Heart right ventricle (tissue), 16 donors: Measurements from ENCODE around the gene KCP. TPM values are rescaled to one million over a fixed set of nuclear protein-coding genes. Genes with fewer than 3 reads are reported as not detected.

Experiments used
- ATAC-seq, 8 donors: fragments of 200-7000 bp; cut with Tn5 transposase; one replicate each; pipeline ENCODE4 v1.9.1; 2020; ENCODE audit warnings: mild to moderate bottlenecking in 8 of 8, moderate library complexity in 8 of 8, moderate number of reproducible peaks in 1 of 8
- DNase-seq, 2 donors: peaks; one replicate each; pipeline ENCODE4 v3.0.0-alpha.2; 2020
- H3K27ac ChIP-seq, 10 donors: fragments of 200-600 bp; sonication (generic) in 2 of 10; one replicate each; pipeline versions ENCODE4 v1.5.0 to v1.8.0; 2020 to 2022; ENCODE audit warnings: mild to moderate bottlenecking in 3 of 10
- H3K27me3 ChIP-seq, 7 donors: fragments of 200-600 bp; one replicate each; pipeline ENCODE4 v1.8.0; 2021 to 2022; ENCODE audit warnings: mild to moderate bottlenecking in 2 of 7
- H3K36me3 ChIP-seq, 9 donors: fragments of 200-600 bp; sonication (generic) in 1 of 9; one replicate each; pipeline versions ENCODE4 v1.5.0 to v1.8.0; 2020 to 2022; ENCODE audit warnings: mild to moderate bottlenecking in 2 of 9
- H3K4me1 ChIP-seq, 9 donors: fragments of 200-600 bp; sonication (generic) in 1 of 9; one replicate each; pipeline versions ENCODE4 v1.5.0 to v1.8.0; 2020 to 2022; ENCODE audit warnings: mild to moderate bottlenecking in 4 of 9
- H3K4me3 ChIP-seq, 10 donors: fragments of 200-600 bp; sonication (generic) in 2 of 10; one replicate each; pipeline versions ENCODE4 v1.5.0 to v1.8.0; 2020 to 2022; ENCODE audit warnings: mild to moderate bottlenecking in 7 of 10, moderate library complexity in 2 of 10
- H3K9me3 ChIP-seq, 11 donors: fragments of 200-600 bp in 10 of 11; sonication (generic) in 2 of 11; one replicate each; pipeline versions ENCODE4 v1.5.0 to v1.8.0; 2013 to 2022; ENCODE audit warnings: mild to moderate bottlenecking in 2 of 11, control low read depth in 1 of 11, moderate library complexity in 1 of 11
- CTCF ChIP-seq, 9 donors: fragments of 200-600 bp; sonication (generic) in 2 of 9; IDR thresholded peaks; one replicate each; pipeline versions ENCODE4 v1.5.0 to v1.8.0; 2021 to 2022; ENCODE audit warnings: antibody characterized with exemption in 9 of 9, mild to moderate bottlenecking in 5 of 9, moderate library complexity in 1 of 9
- WGBS, 2 donors: extraction: QIAGEN DNeasy Blood & Tissue Kit; methylation state at CpG; one replicate each; pipeline ENCODE4 v1.1.7; 2013; ENCODE audit warnings: inconsistent platforms in 1 of 2; 5-methylcytosine and 5-hydroxymethylcytosine counted together
- intact Hi-C, 10 donors: fragments of 100-400 bp; cut with DNase I; formaldehyde crosslinking; loops; one replicate each; pipeline versions ENCODE4 v1.11.1 to v1.14.2; 2022
- polyA plus RNA-seq, 2 donors: library from polyadenylated mRNA; stranded (reverse); fragments of 200-250 nt; gene quantifications; one replicate each; pipeline ENCODE4 v1.2.3, GENCODE V29; 2013
- total RNA-seq, 10 donors: library from RNA; stranded (reverse); fragmentation: NEBNext Ultra II Directional in 3 of 10; extraction: Animal tissue kit (Norgen Biotek cat#: 25700) in 3 of 10; gene quantifications; one replicate each; pipeline versions ENCODE4 v1.2.1 to v1.2.4, GENCODE V29; 2021 to 2023
- donor health status: Arrhythmogenic right ventricular cardiomyopathy.
- donor health status: ischemic (EF 13 %, LVEDD 7.1; RV severe dilation, severe dysfunction).
- donor health status: healthy with polysubstance abuse.
- donor health status: DM: no; HTN: yes; CAD: no.
- donor health status: DM: no; HTN: no; CAD: no.
- donor health status: ischemic (EF 25% LVEDD 6.9; RV normal size, moderate dysfunction).
- donor health status: ischemic (EF 25% LVEDD 5.7; RV mildly dilated, moderate dysfunction).
- donor health status: healthy.
- donor health status: DM: yes; HTN: yes; CAD: no.
- donor health status: Ischemic cardiomyopathy.
- donor health status: ischemic (EF 35%, LVEDD 5.7; RV mildly dilated, moderate dysfunction).
- donor health status: nonischemic (EF 11% LVEDD 7.7; RV severe dilation, severe dysfunction).
- donor health status: DM: yes; HTN: yes; CAD: no.
- donor health status: PGD.
- donor health status: ischemic (EF 29% LVEDD 5.4; RV normal size, mild dysfunction).
- donor health status: nonischemic (EF 23%, LVEDD 6.1; RV moderate dilation, normal function).

Gene KCP
- total and polyA plus RNA-seq, 12 donors: 0.09 to 0.44 (median 0.27) TPM

- peaks cover 5 to 73% (median 57%) of the 10 kb centered on the region in 7 donors for H3K27me3 ChIP-seq
- ATAC-seq: no peak
- 89 to 92% methylated on average over 7 of the region's 7 CpGs for WGBS, 2 donors
- H3K36me3 ChIP-seq: no peaks in the 10 kb centered on the region
- no peak for DNase-seq
- no peak for TF ChIP-seq CTCF (IDR thresholded peaks at IDR 0.05)
- H3K27ac ChIP-seq: no peak overlapping the region
- H3K4me3 ChIP-seq: no peak overlapping the region
- H3K9me3 ChIP-seq: no peaks in the 10 kb centered on the region
- intact Hi-C loops: no loop called here
- peaks cover 0 to 18% (median 8%) of the 10 kb centered on the region in 9 donors for H3K4me1 ChIP-seq
Measured at GRCh38 chr7:128916643-128916915, 6.1 kb upstream of the KCP start.

GRCh38 chr7:128915841-128916642 is 5.5 kb upstream of the KCP start:
- Histone ChIP-seq H3K4me1 (peaks cover 0 to 19% (median 8%) of the 10 kb centered on the region in 9 donors), H3K9me3 (no peaks in the 10 kb centered on the region), H3K27ac (no peak overlapping the region), H3K36me3 (no peaks in the 10 kb centered on the region), H3K27me3 (peaks cover 5 to 73% (median 53%) of the 10 kb centered on the region in 7 donors), H3K4me3 (peak overlapping the region in 6 of 10 donors; percentile 6 to 31 (median 26))
- 14 to 23% methylated on average over 57 to 69 of the region's 69 CpGs for WGBS, 2 donors
- DNase-seq (no peak), ATAC-seq (no peak)
- TF ChIP-seq CTCF (IDR thresholded peaks at IDR 0.05): no peak
- intact Hi-C loops: no loop called here

- no peak for DNase-seq
- intact Hi-C loops: no loop called here
- H3K27ac ChIP-seq: no peak overlapping the region
- peaks cover 0 to 24% (median 12%) of the 10 kb centered on the region in 9 donors for H3K4me1 ChIP-seq
- WGBS, 2 donors: 4 to 7% methylated on average over 32 of the region's 34 CpGs
- no peak for ATAC-seq
- H3K4me3 ChIP-seq: peak overlapping the region in 7 of 10 donors; percentile 4 to 31 (median 25)
- H3K27me3 ChIP-seq: peaks cover 5 to 75% (median 53%) of the 10 kb centered on the region in 7 donors
- no peak for TF ChIP-seq CTCF (IDR thresholded peaks at IDR 0.05)
- no peaks in the 10 kb centered on the region for H3K36me3 ChIP-seq
- H3K9me3 ChIP-seq: no peaks in the 10 kb centered on the region
Measured at GRCh38 chr7:128915271-128915819, 4.8 kb upstream of the KCP start.

- H3K9me3 ChIP-seq: no peaks in the 10 kb centered on the region
- intact Hi-C loops: no loop called here
- H3K4me3 ChIP-seq: no peak overlapping the region
- DNase-seq (no peak), ATAC-seq (no peak)
- H3K27ac ChIP-seq: no peak overlapping the region
- H3K4me1 ChIP-seq: peaks cover 0 to 31% (median 16%) of the 10 kb centered on the region in 9 donors
- no peak for TF ChIP-seq CTCF (IDR thresholded peaks at IDR 0.05)
- no peaks in the 10 kb centered on the region for H3K36me3 ChIP-seq
- 39 to 40% methylated on average over 10 to 11 of the region's 11 CpGs for WGBS, 2 donors
- H3K27me3 ChIP-seq: peaks cover 5 to 76% (median 57%) of the 10 kb centered on the region in 7 donors
Measured at GRCh38 chr7:128914566-128915151, 4.2 kb upstream of the KCP start.
